SK-N-SH treated with all-trans-retinoic acid at 6 μM for 48 hours (cell line): ENCODE measurements around the gene NAGLU.

Experiments used
- RARB ChIP-seq: fragments of 250-450 bp; sonication (Bioruptor Pico); IDR thresholded peaks from 2 replicates; pipeline ENCODE4 v1.8.0; 2021; ENCODE audit warnings: mild to moderate bottlenecking, moderate library complexity
- ZFP30 ChIP-seq: fragments of 450-650 bp; formaldehyde crosslinking; IDR thresholded peaks from 2 replicates; pipeline ENCODE4 v1.5.0; 2022; ENCODE audit warnings: mild to moderate bottlenecking, moderate library complexity

DNA sequence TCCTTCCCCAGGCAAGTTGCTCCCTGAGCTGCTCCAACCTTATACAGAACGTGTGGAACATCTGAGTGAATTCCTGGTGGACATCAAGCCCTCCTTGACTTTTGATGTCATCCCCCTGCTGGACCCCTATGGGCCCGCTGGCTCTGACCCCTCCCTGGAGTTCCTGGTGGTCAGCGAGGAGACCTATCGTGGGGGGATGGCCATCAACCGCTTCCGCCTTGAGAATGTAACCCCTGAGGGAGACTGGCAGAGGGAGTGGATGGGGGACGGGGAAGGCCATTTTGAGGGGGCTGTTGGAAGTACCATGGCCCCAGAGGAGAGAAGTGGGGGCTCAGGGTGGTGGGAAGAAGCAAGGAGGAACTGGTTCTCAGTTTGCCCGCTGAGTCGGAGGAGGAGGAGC lies 27.9 kb downstream of the NAGLU start:
- TF ChIP-seq ZFP30 (CRISPR knock-in tag) (no peak), RARB (CRISPR knock-in tag) (no peak)
